ENCODE measurements around the gene SPON1.

The SPON1 gene

DNA sequence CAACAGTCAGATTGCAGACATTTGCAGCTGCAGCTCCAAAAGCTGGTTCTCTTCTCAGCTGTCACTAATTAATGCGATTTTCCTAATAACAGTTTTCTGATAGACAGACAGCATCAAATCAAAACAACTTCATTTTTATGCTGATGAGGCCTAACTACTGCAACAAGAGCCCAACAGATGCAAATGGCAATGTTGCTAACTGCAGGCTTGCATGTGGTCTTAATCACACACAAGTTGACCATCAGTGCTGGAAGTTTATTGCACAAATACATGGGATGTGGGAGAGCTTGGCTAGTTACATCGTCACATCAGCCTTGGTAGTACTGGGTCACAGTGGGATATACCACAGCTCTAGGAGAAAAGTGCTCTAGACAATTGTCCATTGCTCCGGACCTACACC is 99.2 kb downstream of the SPON1 start:
- no peaks in the 10 kb centered on the region for H3F3A ChIP-seq (ENCODE audit: insufficient read depth, low read length)
- H3K9ac ChIP-seq (ENCODE audit: low read length), result no peak overlapping the region
- no peak overlapping the region for H3K4me2 ChIP-seq (ENCODE audit: low read length)
- H3K4me1 ChIP-seq (ENCODE audit: insufficient read depth, low read length, severe bottlenecking), result no peaks in the 10 kb centered on the region
- H3K27ac ChIP-seq (ENCODE audit: low read depth, low read length, poor library complexity, severe bottlenecking), result no peak overlapping the region
- H3K4me3 ChIP-seq (ENCODE audit: low read depth, low read length, poor library complexity, severe bottlenecking), result no peak overlapping the region
- H3K9me3 ChIP-seq (ENCODE audit: low read length), result no peaks in the 10 kb centered on the region
- no peaks in the 10 kb centered on the region for H4K20me1 ChIP-seq (ENCODE audit: insufficient read depth, low read length)
- H3K27me3 ChIP-seq (ENCODE audit: insufficient read depth, low read length), result no peaks in the 10 kb centered on the region
- H3K79me2 ChIP-seq (ENCODE audit: insufficient read depth, low read length), result no peaks in the 10 kb centered on the region
- TF ChIP-seq EZH2 (IDR thresholded peaks at IDR 0.05; ENCODE audit: borderline replicate concordance, low read length), result no peak
- H2AFZ ChIP-seq (ENCODE audit: low read length), result no peak overlapping the region
- no peaks in the 10 kb centered on the region for H3K36me3 ChIP-seq (ENCODE audit: insufficient read depth, low read length)
- no peaks in the 10 kb centered on the region for H3K9me2 ChIP-seq (ENCODE audit: low read depth, low read length)

- Histone ChIP-seq H3K9me2 (ENCODE audit: low read depth, low read length) (no peaks in the 10 kb centered on the region), H3K4me2 (ENCODE audit: low read length) (no peak overlapping the region), H3K36me3 (ENCODE audit: insufficient read depth, low read length) (no peaks in the 10 kb centered on the region), H3F3A (ENCODE audit: insufficient read depth, low read length) (no peaks in the 10 kb centered on the region), H3K9ac (ENCODE audit: low read length) (no peak overlapping the region), H3K27me3 (ENCODE audit: insufficient read depth, low read length) (no peaks in the 10 kb centered on the region), H3K4me1 (ENCODE audit: insufficient read depth, low read length, severe bottlenecking) (no peaks in the 10 kb centered on the region), H3K79me2 (ENCODE audit: insufficient read depth, low read length) (no peaks in the 10 kb centered on the region), H2AFZ (ENCODE audit: low read length) (no peak overlapping the region), H3K4me3 (ENCODE audit: low read depth, low read length, poor library complexity, severe bottlenecking) (no peak overlapping the region), H4K20me1 (ENCODE audit: insufficient read depth, low read length) (no peaks in the 10 kb centered on the region), H3K27ac (ENCODE audit: low read depth, low read length, poor library complexity, severe bottlenecking) (no peak overlapping the region), H3K9me3 (ENCODE audit: low read length) (no peaks in the 10 kb centered on the region)
- TF ChIP-seq EZH2 (IDR thresholded peaks at IDR 0.05; ENCODE audit: borderline replicate concordance, low read length), result no peak
- TF ChIP-seq, protein P1, sequence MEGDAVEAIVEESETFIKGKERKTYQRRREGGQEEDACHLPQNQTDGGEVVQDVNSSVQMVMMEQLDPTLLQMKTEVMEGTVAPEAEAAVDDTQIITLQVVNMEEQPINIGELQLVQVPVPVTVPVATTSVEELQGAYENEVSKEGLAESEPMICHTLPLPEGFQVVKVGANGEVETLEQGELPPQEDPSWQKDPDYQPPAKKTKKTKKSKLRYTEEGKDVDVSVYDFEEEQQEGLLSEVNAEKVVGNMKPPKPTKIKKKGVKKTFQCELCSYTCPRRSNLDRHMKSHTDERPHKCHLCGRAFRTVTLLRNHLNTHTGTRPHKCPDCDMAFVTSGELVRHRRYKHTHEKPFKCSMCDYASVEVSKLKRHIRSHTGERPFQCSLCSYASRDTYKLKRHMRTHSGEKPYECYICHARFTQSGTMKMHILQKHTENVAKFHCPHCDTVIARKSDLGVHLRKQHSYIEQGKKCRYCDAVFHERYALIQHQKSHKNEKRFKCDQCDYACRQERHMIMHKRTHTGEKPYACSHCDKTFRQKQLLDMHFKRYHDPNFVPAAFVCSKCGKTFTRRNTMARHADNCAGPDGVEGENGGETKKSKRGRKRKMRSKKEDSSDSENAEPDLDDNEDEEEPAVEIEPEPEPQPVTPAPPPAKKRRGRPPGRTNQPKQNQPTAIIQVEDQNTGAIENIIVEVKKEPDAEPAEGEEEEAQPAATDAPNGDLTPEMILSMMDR (IDR thresholded peaks at IDR 0.05; ENCODE audit: low read length), result no peak
Measured at GRCh38 chr11:14065141-14065540, 102.6 kb downstream of the SPON1 start.

DNA sequence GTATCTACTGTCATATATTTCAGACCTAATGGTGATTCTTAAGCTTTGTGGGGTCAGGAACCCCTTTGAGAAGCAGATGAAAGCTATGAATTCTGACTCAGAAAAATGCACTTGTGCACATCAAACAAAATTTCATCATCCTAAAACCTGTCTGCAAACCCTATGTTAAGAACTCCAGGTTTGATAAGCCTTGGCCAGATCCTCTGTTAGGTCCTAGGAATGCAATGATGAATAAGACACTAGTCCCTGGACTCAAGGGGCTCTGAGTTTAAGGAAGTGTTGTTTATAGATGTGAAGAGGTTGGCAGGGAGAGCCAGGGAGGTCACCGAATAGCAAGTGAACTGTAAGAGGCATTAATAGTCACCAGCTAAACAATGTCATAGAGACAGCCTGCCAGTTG is 103.2 kb downstream of the SPON1 start:
- TF ChIP-seq, protein P1 (IDR thresholded peaks at IDR 0.05; ENCODE audit: low read length), result no peak
- TF ChIP-seq EZH2 (IDR thresholded peaks at IDR 0.05; ENCODE audit: borderline replicate concordance, low read length), result no peak

GRCh38 chr11:14067686-14068085 is 105.2 kb downstream of the SPON1 start:
- H3K27me3 ChIP-seq (ENCODE audit: insufficient read depth, low read length), result no peaks in the 10 kb centered on the region
- H4K20me1 ChIP-seq (ENCODE audit: insufficient read depth, low read length), result no peaks in the 10 kb centered on the region
- no peaks in the 10 kb centered on the region for H3K4me1 ChIP-seq (ENCODE audit: insufficient read depth, low read length, severe bottlenecking)
- no peaks in the 10 kb centered on the region for H3K9me2 ChIP-seq (ENCODE audit: low read depth, low read length)
- no peak overlapping the region for H3K27ac ChIP-seq (ENCODE audit: low read depth, low read length, poor library complexity, severe bottlenecking)
- no peak overlapping the region for H3K9ac ChIP-seq (ENCODE audit: low read length)
- H3K4me2 ChIP-seq (ENCODE audit: low read length), result no peak overlapping the region
- H3K4me3 ChIP-seq (ENCODE audit: low read depth, low read length, poor library complexity, severe bottlenecking), result no peak overlapping the region
- H3F3A ChIP-seq (ENCODE audit: insufficient read depth, low read length), result no peaks in the 10 kb centered on the region
- TF ChIP-seq, protein P1 (IDR thresholded peaks at IDR 0.05; ENCODE audit: low read length), result no peak
- H3K36me3 ChIP-seq (ENCODE audit: insufficient read depth, low read length), result no peaks in the 10 kb centered on the region
- no peaks in the 10 kb centered on the region for H3K79me2 ChIP-seq (ENCODE audit: insufficient read depth, low read length)
- H3K9me3 ChIP-seq (ENCODE audit: low read length), result no peaks in the 10 kb centered on the region
- H2AFZ ChIP-seq (ENCODE audit: low read length), result no peak overlapping the region

More for the DNA sequence above, 103.2 kb downstream of the SPON1 start:
- no peaks in the 10 kb centered on the region for H3K9me3 ChIP-seq (ENCODE audit: low read length)
- H3K9me2 ChIP-seq (ENCODE audit: low read depth, low read length), result no peaks in the 10 kb centered on the region
- H3K4me1 ChIP-seq (ENCODE audit: insufficient read depth, low read length, severe bottlenecking), result no peaks in the 10 kb centered on the region
- H3K36me3 ChIP-seq (ENCODE audit: insufficient read depth, low read length), result no peaks in the 10 kb centered on the region
- no peak overlapping the region for H3K9ac ChIP-seq (ENCODE audit: low read length)
- H3F3A ChIP-seq (ENCODE audit: insufficient read depth, low read length), result no peaks in the 10 kb centered on the region
- no peaks in the 10 kb centered on the region for H3K79me2 ChIP-seq (ENCODE audit: insufficient read depth, low read length)
- H3K27ac ChIP-seq (ENCODE audit: low read depth, low read length, poor library complexity, severe bottlenecking), result no peak overlapping the region
- no peaks in the 10 kb centered on the region for H4K20me1 ChIP-seq (ENCODE audit: insufficient read depth, low read length)
- H3K4me2 ChIP-seq (ENCODE audit: low read length), result no peak overlapping the region
- H2AFZ ChIP-seq (ENCODE audit: low read length), result no peak overlapping the region
- no peaks in the 10 kb centered on the region for H3K27me3 ChIP-seq (ENCODE audit: insufficient read depth, low read length)
- H3K4me3 ChIP-seq (ENCODE audit: low read depth, low read length, poor library complexity, severe bottlenecking), result no peak overlapping the region

All from OCI-LY1 (cell line).